Suprapubic skin (tissue), 3 donors: ENCODE results near the gene IL21.

Experiments
- POLR2A ChIP-seq, 2 donors: fragments of 450-650 bp; IDR thresholded peaks; one replicate each; pipeline ENCODE4 v1.6.1; 2017; ENCODE audit warnings: antibody characterized with exemption in 2 of 2, mild to moderate bottlenecking in 2 of 2, moderate library complexity in 2 of 2
- TF ChIP-seq, protein P1 (sequence below), 2 donors: fragments of 200-600 bp in 1 of 2; fragments of 450-650 bp in 1 of 2; sonication (generic) in 1 of 2; IDR thresholded peaks; one replicate each; pipeline ENCODE4 v1.5.1; 2016 to 2019; ENCODE audit warnings: antibody characterized with exemption in 2 of 2, mild to moderate bottlenecking in 1 of 2, moderate library complexity in 1 of 2

- TF ChIP-seq POLR2A (IDR thresholded peaks at IDR 0.05): no peak
- TF ChIP-seq, protein P1, sequence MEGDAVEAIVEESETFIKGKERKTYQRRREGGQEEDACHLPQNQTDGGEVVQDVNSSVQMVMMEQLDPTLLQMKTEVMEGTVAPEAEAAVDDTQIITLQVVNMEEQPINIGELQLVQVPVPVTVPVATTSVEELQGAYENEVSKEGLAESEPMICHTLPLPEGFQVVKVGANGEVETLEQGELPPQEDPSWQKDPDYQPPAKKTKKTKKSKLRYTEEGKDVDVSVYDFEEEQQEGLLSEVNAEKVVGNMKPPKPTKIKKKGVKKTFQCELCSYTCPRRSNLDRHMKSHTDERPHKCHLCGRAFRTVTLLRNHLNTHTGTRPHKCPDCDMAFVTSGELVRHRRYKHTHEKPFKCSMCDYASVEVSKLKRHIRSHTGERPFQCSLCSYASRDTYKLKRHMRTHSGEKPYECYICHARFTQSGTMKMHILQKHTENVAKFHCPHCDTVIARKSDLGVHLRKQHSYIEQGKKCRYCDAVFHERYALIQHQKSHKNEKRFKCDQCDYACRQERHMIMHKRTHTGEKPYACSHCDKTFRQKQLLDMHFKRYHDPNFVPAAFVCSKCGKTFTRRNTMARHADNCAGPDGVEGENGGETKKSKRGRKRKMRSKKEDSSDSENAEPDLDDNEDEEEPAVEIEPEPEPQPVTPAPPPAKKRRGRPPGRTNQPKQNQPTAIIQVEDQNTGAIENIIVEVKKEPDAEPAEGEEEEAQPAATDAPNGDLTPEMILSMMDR (IDR thresholded peaks at IDR 0.05): no peak
Measured at GRCh38 chr4:122633211-122633610, 12.3 kb upstream of the IL21 start.
